ENCODE data around the gene BARHL1. TPM values are rescaled to one million over a fixed set of nuclear protein-coding genes. Genes with fewer than 3 reads are reported as not detected.

BARHL1 gene
- total RNA-seq, 2 donors from 2014 or later, result not detected

DNA sequence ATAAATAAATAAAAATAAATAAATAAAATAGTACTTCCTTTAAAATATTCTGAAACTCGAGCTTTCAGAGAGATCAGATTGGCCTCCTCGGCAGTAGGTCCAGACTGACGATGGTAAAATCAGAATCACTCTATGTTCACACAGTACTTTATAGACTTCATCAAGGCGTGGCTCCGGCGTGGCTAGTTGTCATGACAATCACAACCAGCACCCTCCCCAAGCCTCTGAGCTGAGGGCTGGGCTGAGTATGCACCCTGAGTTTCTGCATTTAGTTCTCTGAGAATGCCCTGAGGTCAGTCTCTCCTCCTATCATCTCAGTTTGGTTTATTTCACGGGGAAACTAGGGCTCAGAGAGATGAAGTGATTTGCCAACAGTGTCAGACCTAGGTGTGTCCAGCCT, 43.3 kb upstream of the BARHL1 start:
- no peak overlapping the region for H3K4me3 ChIP-seq
- intact Hi-C loops (cut with DNase I), result no loop called here
- H3K36me3 ChIP-seq, result no peaks in the 10 kb centered on the region
- no peaks in the 10 kb centered on the region for H3K4me1 ChIP-seq (replicated peaks)
- H3K27me3 ChIP-seq (replicated peaks; ENCODE audit: insufficient read depth), result no peaks in the 10 kb centered on the region
- no peaks in the 10 kb centered on the region for H3K9me3 ChIP-seq
- no peak overlapping the region for H3K27ac ChIP-seq
- WGBS, result 51% methylated on average over 7 of the region's 7 CpGs
- DNase-seq (ENCODE audit: low spot score), result no peak
- TF ChIP-seq POLR2AphosphoS5 (IDR thresholded peaks at IDR 0.05), result no peak
- TF ChIP-seq, protein P1, sequence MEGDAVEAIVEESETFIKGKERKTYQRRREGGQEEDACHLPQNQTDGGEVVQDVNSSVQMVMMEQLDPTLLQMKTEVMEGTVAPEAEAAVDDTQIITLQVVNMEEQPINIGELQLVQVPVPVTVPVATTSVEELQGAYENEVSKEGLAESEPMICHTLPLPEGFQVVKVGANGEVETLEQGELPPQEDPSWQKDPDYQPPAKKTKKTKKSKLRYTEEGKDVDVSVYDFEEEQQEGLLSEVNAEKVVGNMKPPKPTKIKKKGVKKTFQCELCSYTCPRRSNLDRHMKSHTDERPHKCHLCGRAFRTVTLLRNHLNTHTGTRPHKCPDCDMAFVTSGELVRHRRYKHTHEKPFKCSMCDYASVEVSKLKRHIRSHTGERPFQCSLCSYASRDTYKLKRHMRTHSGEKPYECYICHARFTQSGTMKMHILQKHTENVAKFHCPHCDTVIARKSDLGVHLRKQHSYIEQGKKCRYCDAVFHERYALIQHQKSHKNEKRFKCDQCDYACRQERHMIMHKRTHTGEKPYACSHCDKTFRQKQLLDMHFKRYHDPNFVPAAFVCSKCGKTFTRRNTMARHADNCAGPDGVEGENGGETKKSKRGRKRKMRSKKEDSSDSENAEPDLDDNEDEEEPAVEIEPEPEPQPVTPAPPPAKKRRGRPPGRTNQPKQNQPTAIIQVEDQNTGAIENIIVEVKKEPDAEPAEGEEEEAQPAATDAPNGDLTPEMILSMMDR (IDR thresholded peaks at IDR 0.05), result no peak
- TF ChIP-seq POLR2A (IDR thresholded peaks at IDR 0.05), result no peak

DNA sequence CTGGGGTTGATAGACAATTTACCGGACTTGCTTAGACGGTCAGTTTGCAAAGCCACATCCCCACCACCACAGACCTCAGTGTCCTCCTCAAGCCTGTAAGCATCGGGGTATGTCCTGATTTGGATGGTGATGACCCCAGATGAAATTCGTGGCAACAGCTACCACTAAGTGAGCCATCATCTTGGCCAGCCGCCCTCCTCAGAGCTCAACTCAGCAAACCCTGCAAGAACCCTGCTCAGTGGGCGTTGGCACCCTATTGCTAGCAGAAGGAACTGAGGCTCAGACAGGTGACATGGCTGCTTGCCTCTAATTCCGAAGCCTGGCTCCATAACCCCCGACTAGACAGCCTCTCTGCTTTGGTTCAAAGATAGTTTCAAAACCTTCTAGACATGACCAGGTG, 41.4 kb upstream of the BARHL1 start:
- DNase-seq (ENCODE audit: low spot score), result no peak
- Histone ChIP-seq H3K27ac (no peak overlapping the region), H3K4me3 (no peak overlapping the region), H3K36me3 (no peaks in the 10 kb centered on the region), H3K9me3 (no peaks in the 10 kb centered on the region), H3K4me1 (replicated peaks) (no peaks in the 10 kb centered on the region), H3K27me3 (replicated peaks; ENCODE audit: insufficient read depth) (no peaks in the 10 kb centered on the region)
- TF ChIP-seq, protein P1 (IDR thresholded peaks at IDR 0.05), result no peak
- TF ChIP-seq POLR2AphosphoS5 (IDR thresholded peaks at IDR 0.05), result no peak
- no peak for TF ChIP-seq POLR2A (IDR thresholded peaks at IDR 0.05)
- 91% methylated on average over 8 of the region's 8 CpGs for WGBS
- intact Hi-C loops (cut with DNase I), result no loop called here

DNA sequence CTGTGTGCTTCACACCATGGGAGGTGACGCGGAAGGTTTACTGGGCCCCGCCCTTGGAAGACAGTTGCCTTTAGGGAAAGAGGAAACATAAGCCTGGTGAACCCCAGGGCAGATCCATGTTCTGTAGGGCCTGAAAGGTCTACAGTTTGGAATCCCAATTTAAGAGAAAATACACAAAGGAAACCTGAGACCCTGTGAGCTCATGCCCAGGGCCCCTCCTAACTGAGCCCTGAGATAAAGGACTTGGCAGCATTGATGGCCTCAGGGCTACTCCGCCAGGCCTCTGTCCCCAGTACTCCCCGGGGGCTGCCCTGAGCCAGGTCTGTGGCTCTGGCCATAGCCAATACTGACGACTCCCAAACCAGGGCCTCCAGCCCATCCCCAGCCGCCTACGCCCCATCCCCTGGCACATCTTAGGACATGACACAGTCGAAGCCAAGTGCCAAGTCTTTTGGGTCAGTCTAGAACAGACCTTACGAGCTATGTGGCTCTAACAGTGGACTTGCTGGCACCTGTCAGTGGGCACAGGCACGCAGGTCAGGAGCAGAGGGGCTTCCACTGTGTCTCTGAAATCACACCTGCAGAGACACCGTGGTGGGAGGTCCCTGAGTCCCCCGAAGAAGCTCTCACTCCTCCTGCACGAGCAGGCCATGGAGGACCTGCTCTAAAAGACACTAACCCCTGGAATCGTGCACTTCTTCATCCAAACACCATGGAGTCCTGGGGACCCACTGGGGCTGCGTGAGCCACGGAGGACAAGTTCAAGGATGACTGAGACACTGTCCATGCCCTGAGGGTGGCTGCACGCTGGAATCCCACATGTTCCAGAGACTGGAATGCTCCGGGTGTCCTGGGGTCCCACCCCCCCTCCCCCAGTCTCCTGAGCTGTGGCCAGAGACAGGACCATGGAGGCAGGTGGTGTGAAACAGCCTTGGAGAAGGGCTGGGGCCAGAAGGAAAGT, 40.3 kb upstream of the BARHL1 start:
- intact Hi-C loops (cut with DNase I), result no loop called here
- Histone ChIP-seq H3K9me3 (no peaks in the 10 kb centered on the region), H3K36me3 (no peaks in the 10 kb centered on the region), H3K4me1 (replicated peaks) (no peaks in the 10 kb centered on the region), H3K27me3 (replicated peaks; ENCODE audit: insufficient read depth) (no peaks in the 10 kb centered on the region), H3K27ac (no peak overlapping the region), H3K4me3 (no peak overlapping the region)
- DNase-seq (ENCODE audit: low spot score), result no peak
- no peak for TF ChIP-seq POLR2A (IDR thresholded peaks at IDR 0.05)
- 86% methylated on average over 18 of the region's 19 CpGs for WGBS

DNA sequence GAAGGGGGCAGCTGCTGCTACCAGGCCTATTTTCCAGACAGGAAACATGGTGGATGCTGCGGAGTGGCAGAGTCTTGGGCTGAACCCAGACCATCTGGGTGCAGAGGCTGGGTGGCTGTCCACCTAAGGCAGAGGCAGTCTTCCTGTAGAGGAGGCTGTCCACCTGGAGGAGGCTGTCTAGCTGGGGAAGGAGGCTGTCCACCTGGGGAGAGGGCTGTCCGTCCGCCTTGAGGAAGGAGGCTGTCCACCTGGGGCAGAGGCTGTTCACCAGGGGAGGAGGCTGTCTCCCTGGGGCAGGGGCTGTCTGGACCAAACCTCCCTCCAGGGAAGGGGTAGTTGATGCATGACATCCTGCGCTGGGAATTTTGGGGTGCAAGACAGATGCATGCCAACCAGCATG, 39.2 kb upstream of the BARHL1 start:
- TF ChIP-seq POLR2AphosphoS5 (IDR thresholded peaks at IDR 0.05) (no peak), POLR2A (IDR thresholded peaks at IDR 0.05) (no peak)
- TF ChIP-seq, protein P1 (IDR thresholded peaks at IDR 0.05), result no peak
- H3K4me3 ChIP-seq, result no peak overlapping the region
- no peaks in the 10 kb centered on the region for H3K27me3 ChIP-seq (replicated peaks; ENCODE audit: insufficient read depth)
- intact Hi-C loops (cut with DNase I), result no loop called here
- no peaks in the 10 kb centered on the region for H3K36me3 ChIP-seq
- H3K9me3 ChIP-seq, result no peaks in the 10 kb centered on the region
- no peaks in the 10 kb centered on the region for H3K4me1 ChIP-seq (replicated peaks)
- no peak for DNase-seq (ENCODE audit: low spot score)
- H3K27ac ChIP-seq, result no peak overlapping the region
- WGBS, result 96% methylated on average over 4 of the region's 4 CpGs

DNA sequence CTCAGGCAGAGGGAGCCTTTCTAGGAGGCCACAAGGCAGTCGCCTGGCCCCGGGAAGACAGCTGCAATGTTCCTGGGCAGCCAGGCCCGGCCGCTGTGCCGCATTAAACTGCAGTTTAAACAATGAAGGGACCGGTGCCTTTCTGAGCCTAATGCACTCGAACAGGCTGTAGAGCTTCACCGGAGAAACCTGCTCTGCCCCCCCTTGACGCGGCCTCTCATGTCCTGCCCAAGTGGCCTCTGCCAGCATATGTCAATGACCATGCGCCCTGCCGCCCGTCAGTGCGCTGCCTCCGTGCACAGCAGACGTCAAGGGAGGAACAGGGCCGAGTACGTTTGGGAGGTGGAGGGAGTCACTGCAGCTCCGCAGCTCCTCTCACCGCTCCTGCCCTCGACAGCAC, 38.4 kb upstream of the BARHL1 start:
- WGBS, result 57% methylated on average over 21 of the region's 21 CpGs
- no peak overlapping the region for H3K4me3 ChIP-seq
- no peak for DNase-seq (ENCODE audit: low spot score)
- intact Hi-C loops (cut with DNase I), result no loop called here
- H3K9me3 ChIP-seq, result no peaks in the 10 kb centered on the region
- TF ChIP-seq POLR2A (IDR thresholded peaks at IDR 0.05), result no peak
- TF ChIP-seq, protein P1 (IDR thresholded peaks at IDR 0.05), result no peak
- no peak for TF ChIP-seq POLR2AphosphoS5 (IDR thresholded peaks at IDR 0.05)
- no peaks in the 10 kb centered on the region for H3K4me1 ChIP-seq (replicated peaks)
- no peaks in the 10 kb centered on the region for H3K27me3 ChIP-seq (replicated peaks; ENCODE audit: insufficient read depth)
- H3K27ac ChIP-seq, result no peak overlapping the region
- no peaks in the 10 kb centered on the region for H3K36me3 ChIP-seq

Measured in prostate gland (tissue), 2 donors.